Neural progenitor cell (in vitro differentiated cells): Measurements from ENCODE around the gene TTLL8. TPM values are rescaled to one million over a fixed set of nuclear protein-coding genes. Genes with fewer than 3 reads are reported as not detected.

Experiments used
- DNase-seq: peaks from one replicate; pipeline ENCODE4 v3.0.0-alpha.2; 2016; ENCODE audit warnings: low spot score
- H2AFZ ChIP-seq: fragments of 200-600 bp; sonication (generic); replicated peaks from 2 replicates; pipeline ENCODE4 v1.6.1; 2016; ENCODE audit warnings: antibody characterized with exemption
- H3F3A ChIP-seq: fragments of 200-600 bp; sonication (generic); 2 replicates; pipeline ENCODE4 v1.6.1; 2016; ENCODE audit warnings: antibody characterized with exemption, low read depth
- H3K27ac ChIP-seq: fragments of 200-600 bp; sonication (generic); 2 replicates; pipeline ENCODE4 v1.5.1; 2016; ENCODE audit warnings: mild to moderate bottlenecking
- H3K27me3 ChIP-seq: fragments of 200-600 bp; sonication (generic); 2 replicates; pipeline ENCODE4 v1.6.1; 2016; ENCODE audit warnings: mild to moderate bottlenecking, moderate library complexity
- H3K36me3 ChIP-seq: fragments of 200-600 bp; sonication (generic); 2 replicates; pipeline ENCODE4 v1.5.1; 2016
- H3K4me1 ChIP-seq: fragments of 200-600 bp; sonication (generic); 2 replicates; pipeline ENCODE4 v1.6.1; 2016; ENCODE audit warnings: mixed run types
- H3K4me2 ChIP-seq: fragments of 200-600 bp; sonication (generic); 2 replicates; pipeline ENCODE4 v1.6.1; 2016
- H3K4me3 ChIP-seq: fragments of 200-600 bp; sonication (generic); 2 replicates; pipeline ENCODE4 v1.5.1; 2016
- H3K79me2 ChIP-seq: fragments of 200-600 bp; sonication (generic); 2 replicates; pipeline ENCODE4 v1.6.1; 2016; ENCODE audit warnings: low read depth
- H3K9ac ChIP-seq: fragments of 200-600 bp; sonication (generic); 2 replicates; pipeline ENCODE4 v1.6.1; 2016
- H3K9me3 ChIP-seq: fragments of 200-600 bp; sonication (generic); 2 replicates; pipeline ENCODE4 v1.5.1; 2016; ENCODE audit warnings: low read depth
- H4K20me1 ChIP-seq: fragments of 200-600 bp; sonication (generic); 2 replicates; pipeline ENCODE4 v1.6.1; 2016; ENCODE audit warnings: low read depth
- H3K27ac Mint-ChIP-seq: 3 replicates; pipeline ENCODE4 v1.8.0; 2021; ENCODE audit warnings: mixed read lengths
- H3K27me3 Mint-ChIP-seq: 2 replicates; pipeline ENCODE4 v1.8.0; 2022; ENCODE audit warnings: low read depth, mild to moderate bottlenecking, inconsistent platforms, moderate library complexity, mixed read lengths; ENCODE audit not compliant: insufficient read depth
- H3K36me3 Mint-ChIP-seq: 3 replicates; pipeline ENCODE4 v1.8.0; 2021; ENCODE audit warnings: mixed read lengths
- H3K4me1 Mint-ChIP-seq: 3 replicates; pipeline ENCODE4 v1.8.0; 2021; ENCODE audit warnings: mixed read lengths
- H3K4me3 Mint-ChIP-seq: 3 replicates; pipeline ENCODE4 v1.8.0; 2021; ENCODE audit warnings: mild to moderate bottlenecking, moderate library complexity, mixed read lengths
- H3K9me3 Mint-ChIP-seq: 3 replicates; pipeline ENCODE4 v1.8.0; 2020; ENCODE audit warnings: mixed read lengths
- CTCF ChIP-seq: fragments of 200-600 bp; sonication (generic); IDR thresholded peaks from 2 replicates; pipeline ENCODE4 v1.5.1; 2017; ENCODE audit warnings: antibody characterized with exemption, mild to moderate bottlenecking
- EZH2 ChIP-seq: fragments of 200-600 bp; sonication (generic); IDR thresholded peaks from 2 replicates; pipeline ENCODE4 v1.6.1; 2017; ENCODE audit warnings: antibody characterized with exemption, mild to moderate bottlenecking, moderate library complexity
- EZH2phosphoT487 ChIP-seq: fragments of 200-600 bp; sonication (generic); IDR thresholded peaks from 2 replicates; pipeline ENCODE4 v1.6.1; 2017; ENCODE audit warnings: antibody characterized with exemption
- total RNA-seq: library from RNA; depleted of rRNA; stranded (reverse); fragments of >200 nt; gene quantifications from 2 replicates; pipeline ENCODE4 v1.2.3, GENCODE V29; 2015; ENCODE audit warnings: low replicate concordance

Gene TTLL8
- total RNA-seq, 1 donor from 2014 or later, result not detected

GRCh38 chr22:50076646-50077535, 18.8 kb upstream of the TTLL8 start:
- Histone ChIP-seq H4K20me1 (no peaks in the 10 kb centered on the region), H3F3A (no peaks in the 10 kb centered on the region), H3K79me2 (no peaks in the 10 kb centered on the region), H3K27me3 (no peaks in the 10 kb centered on the region), H3K4me2 (no peak overlapping the region), H2AFZ (no peak overlapping the region), H3K9ac (no peak overlapping the region), H3K36me3 (no peaks in the 10 kb centered on the region), H3K4me3 (no peak overlapping the region), H3K4me1 (no peaks in the 10 kb centered on the region), H3K9me3 (no peaks in the 10 kb centered on the region), H3K27ac (no peak overlapping the region)
- Mint-ChIP-seq H3K36me3 (no peaks in the 10 kb centered on the region), H3K27ac (peak overlapping the region; percentile 46), H3K4me3 (no peak overlapping the region), H3K27me3 (no peaks in the 10 kb centered on the region), H3K4me1 (peaks cover 16% of the 10 kb centered on the region), H3K9me3 (no peaks in the 10 kb centered on the region)
- no peak for DNase-seq
- TF ChIP-seq EZH2phosphoT487 (no peak), EZH2 (no peak), CTCF (no peak)

- Mint-ChIP-seq H3K9me3 (no peaks in the 10 kb centered on the region), H3K27me3 (no peaks in the 10 kb centered on the region), H3K4me3 (no peak overlapping the region), H3K4me1 (peaks cover 16% of the 10 kb centered on the region), H3K36me3 (no peaks in the 10 kb centered on the region), H3K27ac (peak overlapping the region; percentile 69)
- Histone ChIP-seq H3K9me3 (no peaks in the 10 kb centered on the region), H3K4me3 (no peak overlapping the region), H3K36me3 (no peaks in the 10 kb centered on the region), H3F3A (no peaks in the 10 kb centered on the region), H2AFZ (no peak overlapping the region), H3K79me2 (no peaks in the 10 kb centered on the region), H3K9ac (no peak overlapping the region), H3K4me2 (no peak overlapping the region), H3K27me3 (no peaks in the 10 kb centered on the region), H4K20me1 (no peaks in the 10 kb centered on the region), H3K4me1 (no peaks in the 10 kb centered on the region), H3K27ac (no peak overlapping the region)
- no peak for DNase-seq
- TF ChIP-seq CTCF (no peak), EZH2 (no peak), EZH2phosphoT487 (no peak)
These were observed 16.7 kb upstream of the TTLL8 start for GRCh38 chr22:50074551-50075530.

GRCh38 chr22:50074056-50074455, 16.0 kb upstream of the TTLL8 start:
- H3K9ac ChIP-seq, result no peak overlapping the region
- Mint-ChIP-seq H3K4me1 (peaks cover 9% of the 10 kb centered on the region), H3K9me3 (no peaks in the 10 kb centered on the region), H3K27ac (peak overlapping the region; percentile 29), H3K27me3 (no peaks in the 10 kb centered on the region), H3K4me3 (no peak overlapping the region), H3K36me3 (no peaks in the 10 kb centered on the region)
- H3K4me3 ChIP-seq, result no peak overlapping the region
- H3K79me2 ChIP-seq, result no peaks in the 10 kb centered on the region
- H3K36me3 ChIP-seq, result no peaks in the 10 kb centered on the region
- H3K27me3 ChIP-seq, result no peaks in the 10 kb centered on the region
- no peaks in the 10 kb centered on the region for H4K20me1 ChIP-seq
- H3K4me2 ChIP-seq, result no peak overlapping the region
- DNase-seq, result no peak
- no peaks in the 10 kb centered on the region for H3K4me1 ChIP-seq
- no peaks in the 10 kb centered on the region for H3K9me3 ChIP-seq
- H2AFZ ChIP-seq, result no peak overlapping the region
- H3F3A ChIP-seq, result no peaks in the 10 kb centered on the region
- TF ChIP-seq EZH2 (no peak), CTCF (no peak), EZH2phosphoT487 (no peak)
- H3K27ac ChIP-seq, result no peak overlapping the region
